Islet precursor cell (in vitro differentiated cells): ENCODE data around the gene STMN3.

ENCODE experiments used
- DNase-seq: peaks from one replicate; pipeline ENCODE4 v3.0.0-alpha.2; 2018

Gene STMN3

DNA sequence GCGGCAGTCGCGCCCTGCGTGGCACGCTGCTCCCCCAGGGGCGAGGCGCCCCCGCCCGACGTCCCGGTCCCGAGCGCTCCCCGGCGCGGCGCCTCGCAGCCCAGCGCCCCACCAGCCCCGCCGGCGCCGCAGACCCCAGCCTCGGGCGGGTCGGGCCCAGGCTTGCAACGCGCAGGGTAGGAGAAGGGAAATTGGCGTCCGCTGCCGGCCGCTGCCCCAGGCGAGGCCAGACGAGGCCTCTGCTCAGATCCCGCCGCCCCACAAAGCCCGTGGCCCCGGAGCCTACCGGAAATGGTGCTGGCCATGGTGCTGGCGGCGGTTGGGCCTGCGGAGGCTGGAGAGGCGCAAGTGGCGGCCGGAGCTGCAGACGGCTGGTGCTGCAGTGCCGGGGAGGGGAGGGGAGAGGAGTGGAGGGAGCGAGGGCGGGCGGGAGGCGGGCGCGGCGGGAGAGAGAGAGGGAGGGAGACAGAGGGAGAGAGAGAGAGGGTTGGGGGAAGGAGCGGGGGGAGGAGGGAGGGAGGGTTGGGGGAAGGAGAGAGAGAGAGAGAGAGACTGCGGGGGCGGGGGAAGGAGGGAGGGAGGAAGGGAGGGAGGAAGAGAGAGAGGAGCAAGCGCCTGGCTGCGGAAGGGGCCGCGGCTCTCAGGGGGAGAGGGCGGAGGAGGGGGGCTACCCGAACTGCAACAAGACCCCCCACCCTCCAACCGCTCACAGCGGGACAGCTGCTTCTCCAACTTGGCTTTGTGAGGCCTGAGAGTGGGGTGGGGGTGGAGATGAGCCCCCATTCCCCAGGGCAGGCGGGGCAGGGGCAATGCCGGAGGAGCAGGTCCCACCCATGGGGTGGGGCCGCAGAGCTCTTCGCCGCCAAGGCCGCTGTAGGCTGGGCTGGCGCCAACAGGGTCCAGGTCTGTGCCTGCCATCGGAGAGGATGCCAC is at the start of gene STMN3:
Gene STMN3 (minus strand): TSS at position 384 of the 933 bp plus-strand sequence. CDS start 79 bp downstream, at position 305.
- peak; percentile 98 for DNase-seq

DNA sequence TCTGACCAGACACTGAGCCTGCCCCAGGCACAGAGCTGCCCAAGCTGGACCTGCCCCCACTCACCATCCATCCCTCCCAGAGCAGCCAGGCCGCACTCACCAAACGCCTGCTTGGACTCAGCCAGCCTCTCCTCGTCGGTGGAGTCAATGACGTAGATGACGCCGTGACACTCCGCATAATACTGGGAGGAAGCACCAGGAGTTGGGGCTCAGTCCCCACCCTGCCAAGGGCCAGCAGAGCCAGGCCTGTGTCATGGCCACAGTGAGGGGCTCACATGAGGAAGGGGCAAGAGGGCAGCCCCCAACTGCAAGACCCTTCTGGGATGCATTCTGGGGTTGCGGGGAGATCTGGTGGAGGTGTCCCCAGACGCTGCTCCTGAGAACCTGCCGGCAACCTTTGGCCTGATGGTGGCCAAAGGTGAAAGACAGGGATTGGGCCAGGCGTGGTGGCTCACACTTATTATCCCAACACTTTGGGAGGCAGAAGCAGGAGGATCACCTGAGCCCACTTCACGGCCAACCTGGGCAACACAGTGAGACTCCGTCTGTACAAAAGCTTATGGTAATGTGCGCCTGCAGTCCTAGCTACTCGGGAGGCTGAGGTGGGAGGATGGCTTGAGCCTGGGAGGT is 48.9 kb upstream of the STMN3 start:
- no peak for DNase-seq

DNA sequence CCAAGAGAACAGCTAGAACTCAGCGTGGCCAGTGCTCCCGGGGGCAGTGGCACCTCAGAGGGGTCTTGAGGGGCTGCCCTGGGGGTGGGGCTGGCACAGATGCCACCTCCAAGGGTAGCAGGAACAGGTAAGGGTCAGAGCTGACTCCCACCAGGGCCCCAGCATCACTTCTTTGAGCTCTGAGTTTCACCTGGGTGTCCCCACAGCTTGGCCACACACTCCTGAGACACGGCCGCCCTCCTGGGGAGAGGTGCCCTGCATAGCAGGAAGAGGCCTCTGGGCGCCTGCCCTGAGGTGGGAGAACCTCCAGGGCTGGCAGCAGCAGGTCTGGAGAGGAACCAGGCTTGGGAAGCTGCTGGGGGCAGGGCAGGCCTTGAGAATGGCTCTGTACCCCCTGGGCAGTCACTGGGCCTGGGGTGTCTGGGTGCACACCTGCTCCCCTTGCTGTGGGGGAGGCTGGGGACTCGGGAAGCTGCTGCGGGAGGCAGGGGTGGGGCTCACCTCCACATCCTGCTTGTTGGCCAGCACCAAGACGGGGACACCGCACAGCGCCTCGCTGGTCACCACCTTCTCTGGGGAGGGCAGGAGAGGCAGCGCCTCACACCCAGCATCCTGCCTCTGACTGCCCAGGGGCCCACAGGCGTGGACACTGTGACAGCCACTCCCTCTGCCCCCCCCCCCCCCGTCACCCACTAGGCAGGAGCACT is 48.3 kb upstream of the STMN3 start:
- peak; percentile 50 for DNase-seq

DNA sequence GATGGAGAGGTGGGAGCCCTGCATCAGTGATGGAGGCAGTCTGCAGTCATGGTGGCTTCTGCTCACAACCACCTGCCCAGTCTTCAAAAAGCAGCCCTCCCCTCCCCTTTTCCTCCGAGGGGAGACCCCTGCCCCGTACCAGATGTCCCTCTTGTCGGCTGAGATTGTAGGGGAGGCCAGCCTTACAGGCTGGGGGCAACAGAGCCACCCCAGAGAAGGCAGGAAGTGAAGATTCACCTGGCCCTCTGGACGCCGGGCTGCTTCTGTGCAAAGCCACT is 47.8 kb upstream of the STMN3 start:
- DNase-seq: no peak

DNA sequence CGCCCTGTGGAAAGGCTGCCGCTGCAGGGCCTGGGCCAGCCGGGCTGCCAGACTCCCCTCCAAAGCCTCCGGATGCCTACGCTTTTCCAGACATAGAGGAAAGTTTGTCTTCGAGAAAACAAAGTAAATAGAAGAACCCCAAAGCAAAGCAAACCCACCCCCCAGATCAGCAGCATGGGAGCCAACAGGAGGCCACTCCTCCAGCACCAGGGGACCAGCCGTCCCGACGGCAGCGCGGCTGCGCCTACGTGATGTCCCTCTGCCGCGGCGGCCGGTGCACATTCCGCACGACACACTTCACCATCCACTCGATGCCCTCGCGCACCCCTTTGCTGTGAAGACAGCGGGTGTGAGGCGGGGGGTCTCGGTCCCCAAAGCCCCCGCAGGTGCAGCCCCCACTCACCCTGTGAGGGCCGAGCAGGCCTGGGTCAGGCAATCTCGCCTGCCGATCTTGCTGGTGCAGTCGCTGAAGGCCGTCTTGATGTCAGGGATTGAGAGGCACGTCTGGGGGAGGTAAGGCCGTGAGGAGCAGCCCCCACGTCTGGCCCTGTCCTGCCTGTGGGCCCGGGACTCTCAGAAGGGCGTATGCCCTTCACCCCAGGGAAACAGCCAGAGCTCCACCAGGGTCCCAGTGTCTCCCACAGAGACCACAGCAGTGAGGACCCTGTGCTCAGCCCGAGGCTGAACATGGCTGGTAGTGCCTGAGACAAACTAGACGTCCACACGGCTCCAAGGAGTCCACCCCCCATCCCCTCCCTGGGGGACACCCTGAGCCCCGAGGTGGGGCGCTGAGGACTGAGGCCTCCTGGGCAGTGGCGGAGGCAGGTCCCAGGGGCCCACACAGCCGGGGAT is 47.2 kb upstream of the STMN3 start:
- DNase-seq: peak; percentile 56

DNA sequence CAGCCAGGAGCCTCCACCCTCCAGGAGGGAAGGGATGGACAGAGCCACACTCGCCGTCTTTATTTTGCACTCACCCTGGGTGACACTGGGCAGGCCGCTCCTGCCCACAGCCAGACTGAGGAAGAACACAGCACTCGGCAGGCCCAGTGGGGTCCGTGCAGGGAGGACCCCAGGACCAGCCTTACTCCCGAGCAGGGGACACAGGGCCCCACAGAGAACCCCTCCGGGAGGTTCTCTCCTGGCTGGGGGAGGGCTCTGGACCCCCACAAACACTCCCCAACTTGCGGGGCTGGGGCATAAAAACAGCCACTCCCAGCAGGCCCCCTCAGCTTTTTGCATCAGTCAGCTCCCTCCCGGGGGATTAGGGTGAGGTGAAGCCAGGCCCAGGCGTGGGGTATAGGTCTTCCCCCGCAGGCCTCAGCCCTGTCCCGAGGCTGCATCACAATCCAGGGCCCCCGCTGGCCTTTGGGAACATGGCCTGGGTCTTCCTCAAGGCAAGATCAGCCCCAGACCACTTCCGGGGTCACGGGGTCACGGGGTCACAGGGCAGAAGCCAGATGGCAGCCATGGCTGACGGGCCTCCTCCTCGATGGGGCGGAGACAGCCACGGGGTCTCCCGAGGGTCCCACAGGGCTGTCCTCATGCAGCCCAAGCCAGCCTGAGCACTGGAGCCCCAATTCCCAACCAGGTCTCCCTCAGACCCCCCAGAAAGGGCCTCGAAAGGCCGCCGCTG is 46.4 kb upstream of the STMN3 start:
- peak; percentile 46 for DNase-seq

DNA sequence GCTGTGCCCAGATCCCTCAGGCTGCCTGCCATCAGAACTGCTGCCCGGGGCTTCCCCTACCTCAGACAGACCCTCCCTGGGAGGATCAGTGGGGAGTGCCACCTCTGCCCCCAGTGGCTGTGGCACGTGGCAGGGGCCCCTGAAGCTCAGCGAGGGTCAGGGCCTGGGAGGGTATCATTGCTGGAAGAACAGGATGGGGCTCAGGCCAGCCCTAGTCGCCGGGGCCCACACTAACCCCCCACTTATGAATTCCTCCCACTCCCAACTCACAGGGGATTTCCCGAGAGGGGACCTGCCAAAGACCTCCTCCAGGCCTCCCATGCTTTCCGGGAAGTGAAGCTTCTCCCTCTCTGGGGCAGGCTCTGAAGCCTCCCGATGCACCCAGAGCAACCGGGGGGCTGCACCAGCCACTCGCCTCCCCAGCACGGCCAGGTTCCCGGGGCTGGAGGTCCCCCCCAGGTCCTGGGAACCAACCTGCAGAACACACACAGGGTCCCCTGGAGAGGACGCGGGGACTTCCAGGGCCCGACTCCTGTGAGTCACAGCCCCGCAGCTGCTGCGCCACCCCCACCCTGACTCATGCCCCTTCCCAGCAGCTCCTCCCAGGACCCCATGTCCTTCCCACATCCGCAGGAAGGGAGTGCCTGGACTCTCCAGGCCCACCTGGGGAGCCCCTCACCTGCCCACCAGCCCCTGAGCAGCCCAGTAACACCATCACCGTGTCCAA is 45.7 kb upstream of the STMN3 start:
- DNase-seq: peak; percentile 85

DNA sequence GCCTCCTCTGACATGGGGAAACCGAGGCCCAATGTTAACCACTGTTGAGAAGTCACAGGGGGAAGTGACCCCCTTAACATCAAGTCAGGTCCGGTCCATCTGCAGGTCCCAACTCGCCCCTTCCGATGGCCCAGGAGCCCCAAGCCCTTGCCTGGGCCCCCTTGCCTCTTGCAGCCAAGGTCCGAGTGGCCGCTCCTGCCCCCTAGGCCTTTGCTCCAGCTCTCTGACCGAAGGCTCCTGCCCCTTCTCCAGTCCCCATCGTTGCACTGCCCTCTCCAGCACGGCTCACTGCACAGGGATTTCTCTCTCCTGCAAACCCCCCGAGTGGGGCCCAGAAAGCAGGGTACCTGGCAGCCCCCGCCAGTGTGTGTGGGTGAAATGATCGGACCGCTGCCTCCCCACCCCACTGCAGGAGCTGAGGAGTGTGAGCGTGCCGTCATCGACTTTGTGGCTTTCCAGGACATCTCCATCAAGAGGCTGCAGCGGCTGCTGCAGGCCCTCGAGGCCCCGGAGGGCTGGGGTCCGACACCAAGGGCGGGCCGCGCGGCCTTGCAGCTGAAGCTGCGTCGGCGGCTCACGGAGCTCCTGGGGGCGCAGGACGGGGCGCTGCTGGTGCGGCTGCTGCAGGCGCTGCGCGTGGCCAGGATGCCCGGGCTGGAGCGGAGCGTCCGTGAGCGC is 44.8 kb upstream of the STMN3 start:
- DNase-seq: peak; percentile 49

DNA sequence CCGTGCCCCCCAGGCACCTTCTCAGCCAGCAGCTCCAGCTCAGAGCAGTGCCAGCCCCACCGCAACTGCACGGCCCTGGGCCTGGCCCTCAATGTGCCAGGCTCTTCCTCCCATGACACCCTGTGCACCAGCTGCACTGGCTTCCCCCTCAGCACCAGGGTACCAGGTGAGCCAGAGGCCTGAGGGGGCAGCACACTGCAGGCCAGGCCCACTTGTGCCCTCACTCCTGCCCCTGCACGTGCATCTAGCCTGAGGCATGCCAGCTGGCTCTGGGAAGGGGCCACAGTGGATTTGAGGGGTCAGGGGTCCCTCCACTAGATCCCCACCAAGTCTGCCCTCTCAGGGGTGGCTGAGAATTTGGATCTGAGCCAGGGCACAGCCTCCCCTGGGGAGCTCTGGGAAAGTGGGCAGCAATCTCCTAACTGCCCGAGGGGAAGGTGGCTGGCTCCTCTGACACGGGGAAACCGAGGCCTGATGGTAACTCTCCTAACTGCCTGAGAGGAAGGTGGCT is 44.2 kb upstream of the STMN3 start:
- peak; percentile 54 for DNase-seq

DNA sequence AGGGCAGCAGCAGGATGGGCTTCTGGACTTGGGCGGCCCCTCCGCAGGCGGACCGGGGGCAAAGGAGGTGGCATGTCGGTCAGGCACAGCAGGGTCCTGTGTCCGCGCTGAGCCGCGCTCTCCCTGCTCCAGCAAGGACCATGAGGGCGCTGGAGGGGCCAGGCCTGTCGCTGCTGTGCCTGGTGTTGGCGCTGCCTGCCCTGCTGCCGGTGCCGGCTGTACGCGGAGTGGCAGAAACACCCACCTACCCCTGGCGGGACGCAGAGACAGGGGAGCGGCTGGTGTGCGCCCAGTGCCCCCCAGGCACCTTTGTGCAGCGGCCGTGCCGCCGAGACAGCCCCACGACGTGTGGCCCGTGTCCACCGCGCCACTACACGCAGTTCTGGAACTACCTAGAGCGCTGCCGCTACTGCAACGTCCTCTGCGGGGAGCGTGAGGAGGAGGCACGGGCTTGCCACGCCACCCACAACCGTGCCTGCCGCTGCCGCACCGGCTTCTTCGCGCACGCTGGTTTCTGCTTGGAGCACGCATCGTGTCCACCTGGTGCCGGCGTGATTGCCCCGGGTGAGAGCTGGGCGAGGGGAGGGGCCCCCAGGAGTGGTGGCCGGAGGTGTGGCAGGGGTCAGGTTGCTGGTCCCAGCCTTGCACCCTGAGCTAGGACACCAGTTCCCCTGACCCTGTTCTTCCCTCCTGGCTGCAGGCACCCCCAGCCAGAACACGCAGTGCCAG is 43.6 kb upstream of the STMN3 start, which contains the start of gene TNFRSF6B:
Gene TNFRSF6B (plus strand): TSS at position 25 of the 729 bp plus-strand sequence. CDS start 116 bp downstream, at position 141.
- peak; percentile 79 for DNase-seq

DNA sequence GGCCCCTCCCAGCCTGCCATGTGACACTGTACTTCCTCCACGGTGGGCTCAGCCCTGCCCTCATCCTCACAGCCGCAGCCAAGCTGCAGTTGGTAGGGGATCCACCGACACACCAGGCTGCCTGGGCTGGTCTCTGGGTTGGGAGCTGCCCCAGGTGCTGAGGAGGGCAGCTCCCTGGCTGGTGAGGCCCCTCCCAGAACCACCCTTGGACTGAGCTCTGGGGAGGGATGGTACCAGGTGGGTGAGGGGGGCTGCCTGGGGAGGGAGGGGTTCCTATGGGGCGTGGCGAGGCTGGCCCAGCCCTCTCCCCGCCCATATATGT is 43.0 kb upstream of the STMN3 start:
- peak; percentile 80 for DNase-seq

DNA sequence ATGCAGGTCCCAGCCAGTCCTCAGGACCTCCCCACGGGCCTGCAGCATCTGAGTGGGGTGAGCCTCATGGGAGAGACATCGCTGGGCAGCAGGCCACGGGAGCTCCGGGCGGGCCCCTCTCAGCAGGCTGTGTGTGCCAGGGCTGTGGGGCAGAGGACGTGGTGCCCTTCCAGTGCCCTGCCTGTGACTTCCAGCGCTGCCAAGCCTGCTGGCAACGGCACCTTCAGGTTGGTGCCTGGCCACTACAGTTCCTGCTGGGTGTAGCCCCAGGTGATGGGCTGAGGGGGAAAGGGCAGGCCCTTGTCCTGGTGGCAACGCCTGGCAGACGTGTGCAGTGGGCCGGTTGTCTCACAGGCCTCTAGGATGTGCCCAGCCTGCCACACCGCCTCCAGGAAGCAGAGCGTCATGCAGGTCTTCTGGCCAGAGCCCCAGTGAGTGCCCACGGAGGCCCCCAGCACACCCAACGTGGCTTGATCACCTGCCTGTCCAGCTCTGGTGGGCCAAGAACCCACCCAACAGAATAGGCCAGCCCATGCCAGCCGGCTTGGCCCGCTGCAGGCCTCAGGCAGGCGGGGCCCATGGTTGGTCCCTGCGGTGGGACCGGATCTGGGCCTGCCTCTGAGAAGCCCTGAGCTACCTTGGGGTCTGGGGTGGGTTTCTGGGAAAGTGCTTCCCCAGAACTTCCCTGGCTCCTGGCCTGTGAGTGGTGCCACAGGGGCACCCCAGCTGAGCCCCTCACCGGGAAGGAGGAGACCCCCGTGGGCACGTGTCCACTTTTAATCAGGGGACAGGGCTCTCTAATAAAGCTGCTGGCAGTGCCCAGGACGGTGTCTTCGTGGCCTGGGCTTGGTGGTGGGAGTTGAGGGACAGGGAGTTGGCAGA is 42.4 kb upstream of the STMN3 start:
- no peak for DNase-seq

DNA sequence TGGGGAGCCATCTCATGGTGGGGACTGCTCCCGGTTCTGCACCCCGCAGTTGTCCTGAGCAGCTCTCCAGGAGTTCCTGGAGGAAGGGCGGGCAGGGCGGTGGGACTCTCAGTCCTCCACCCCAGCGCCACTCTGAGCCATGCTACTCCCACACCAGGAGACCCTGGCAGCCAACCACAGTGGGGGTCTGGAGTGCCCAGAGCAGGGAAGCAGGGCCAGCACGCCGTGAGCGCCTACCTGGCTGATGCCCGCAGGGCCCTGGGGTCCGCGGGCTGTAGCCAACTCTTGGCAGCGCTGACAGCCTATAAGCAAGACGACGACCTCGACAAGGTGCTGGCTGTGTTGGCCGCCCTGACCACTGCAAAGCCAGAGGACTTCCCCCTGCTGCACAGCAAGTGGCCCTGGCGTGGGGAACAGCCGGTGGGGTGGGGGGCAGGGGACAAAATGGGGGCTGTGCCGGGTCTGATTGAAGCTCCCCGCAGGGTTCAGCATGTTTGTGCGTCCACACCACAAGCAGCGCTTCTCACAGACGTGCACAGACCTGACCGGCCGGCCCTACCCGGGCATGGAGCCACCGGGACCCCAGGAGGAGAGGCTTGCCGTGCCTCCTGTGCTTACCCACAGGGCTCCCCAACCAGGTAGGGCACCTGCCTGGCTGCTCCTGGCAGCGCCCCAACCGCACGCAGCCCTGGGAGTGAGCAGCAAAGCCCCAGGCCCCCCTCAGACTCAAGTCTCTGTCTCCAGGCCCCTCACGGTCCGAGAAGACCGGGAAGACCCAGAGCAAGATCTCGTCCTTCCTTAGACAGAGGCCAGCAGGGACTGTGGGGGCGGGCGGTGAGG is 41.6 kb upstream of the STMN3 start:
- DNase-seq: no peak

DNA sequence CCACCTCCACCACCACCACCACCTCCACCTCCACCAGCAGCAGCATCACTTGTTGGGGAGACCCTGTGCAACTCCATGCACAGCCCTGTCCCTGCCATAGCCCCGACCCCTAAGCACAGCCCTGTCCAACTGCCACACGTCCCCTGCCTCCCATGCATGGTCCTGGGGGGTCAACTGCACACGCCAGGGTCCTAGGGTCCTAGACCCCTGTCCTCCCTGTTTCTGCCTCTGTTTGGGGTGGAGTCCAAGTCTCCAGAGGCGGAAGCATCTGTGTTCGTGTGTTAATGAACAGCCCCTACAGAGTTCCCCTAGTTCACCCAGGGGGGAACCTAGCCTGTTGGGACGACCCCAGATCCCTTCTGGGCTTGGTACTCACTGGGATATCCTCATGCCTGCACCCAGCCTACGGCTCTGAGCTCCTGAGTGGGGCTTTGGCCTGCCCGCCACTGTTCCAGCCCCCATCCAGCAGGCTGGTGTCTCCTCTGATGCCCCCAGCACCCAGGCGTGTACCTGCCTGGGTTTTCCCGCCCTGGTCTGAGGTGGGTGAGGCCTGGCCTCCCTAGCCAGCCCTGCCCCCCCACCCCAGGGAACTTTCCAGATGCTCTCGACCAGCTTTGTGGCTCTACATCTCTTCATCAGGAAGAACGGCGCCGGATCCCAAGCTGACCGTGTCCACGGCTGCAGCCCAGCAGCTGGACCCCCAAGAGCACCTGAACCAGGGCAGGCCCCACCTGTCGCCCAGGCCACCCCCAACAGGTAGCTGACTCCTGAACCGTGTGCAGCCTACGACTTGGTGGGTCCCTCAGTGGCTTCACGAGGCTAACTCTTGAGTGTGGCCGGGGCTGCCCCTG is 40.7 kb upstream of the STMN3 start:
- no peak for DNase-seq

DNA sequence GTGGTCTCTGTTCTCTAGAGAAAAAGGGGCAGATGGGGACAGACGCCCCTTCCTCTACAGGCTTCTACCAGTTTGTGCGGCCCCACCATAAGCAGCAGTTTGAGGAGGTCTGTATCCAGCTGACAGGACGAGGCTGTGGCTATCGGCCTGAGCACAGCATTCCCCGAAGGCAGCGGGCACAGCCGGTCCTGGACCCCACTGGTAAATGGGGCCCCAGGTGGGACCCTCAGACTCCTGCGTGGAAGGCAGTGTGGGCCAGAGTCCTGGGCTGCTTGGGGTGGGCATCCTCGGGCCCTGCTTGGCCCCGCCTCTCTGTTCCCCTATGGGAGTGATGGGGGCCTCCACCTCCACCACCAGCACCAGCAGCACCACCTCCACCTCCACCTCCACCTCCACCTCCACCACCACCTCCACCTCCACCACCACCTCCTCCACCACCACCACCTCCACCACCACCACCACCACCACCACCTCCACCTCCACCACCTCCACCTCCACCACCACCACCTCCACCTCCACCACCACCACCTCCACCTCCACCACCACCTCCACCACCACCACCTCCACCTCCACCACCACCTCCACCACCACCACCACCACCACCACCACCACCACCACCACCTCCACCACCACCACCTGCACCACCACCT is 40.0 kb upstream of the STMN3 start:
- no peak for DNase-seq

DNA sequence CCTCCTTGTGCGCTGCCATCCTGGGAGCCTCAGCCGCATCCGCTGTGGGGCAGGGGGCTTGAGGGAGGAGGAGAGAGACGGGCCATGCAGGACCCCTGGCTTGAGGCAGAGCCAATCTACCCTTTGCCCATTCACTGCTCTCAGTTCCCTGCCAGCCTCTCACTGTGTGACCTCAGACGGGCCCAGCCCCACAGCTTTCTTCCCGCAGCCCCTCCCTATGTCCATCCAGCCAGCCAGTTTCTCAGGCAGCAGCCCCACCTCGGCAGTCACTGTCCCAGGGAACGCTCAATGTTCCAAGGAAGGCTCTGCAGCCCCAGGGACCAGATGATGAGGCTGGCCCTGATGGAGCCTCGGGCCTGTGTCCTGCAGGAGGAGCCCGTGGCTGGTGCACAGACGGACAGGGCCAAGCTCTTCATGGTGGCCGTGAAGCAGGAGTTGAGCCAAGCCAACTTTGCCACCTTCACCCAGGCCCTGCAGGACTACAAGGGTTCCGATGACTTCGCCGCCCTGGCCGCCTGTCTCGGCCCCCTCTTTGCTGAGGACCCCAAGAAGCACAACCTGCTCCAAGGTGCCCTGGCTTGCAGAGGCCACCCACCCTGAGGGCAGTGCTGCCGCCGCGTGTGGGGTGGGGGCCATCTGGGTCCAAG is 39.3 kb upstream of the STMN3 start:
- no peak for DNase-seq
